GM15510 (cell line): ENCODE measurements around the gene PTTG2.

Experiments
- POLR2A ChIP-seq: IDR thresholded peaks from 3 replicates; pipeline ENCODE4 v1.6.1; 2011; ENCODE audit warnings: borderline replicate concordance; ENCODE audit not compliant: insufficient read length; ENCODE audit errors: extremely low read depth

PTTG2 gene

GRCh38 chr4:38005637-38006036 lies 45.4 kb downstream of the PTTG2 start:
- no peak for TF ChIP-seq POLR2A

DNA sequence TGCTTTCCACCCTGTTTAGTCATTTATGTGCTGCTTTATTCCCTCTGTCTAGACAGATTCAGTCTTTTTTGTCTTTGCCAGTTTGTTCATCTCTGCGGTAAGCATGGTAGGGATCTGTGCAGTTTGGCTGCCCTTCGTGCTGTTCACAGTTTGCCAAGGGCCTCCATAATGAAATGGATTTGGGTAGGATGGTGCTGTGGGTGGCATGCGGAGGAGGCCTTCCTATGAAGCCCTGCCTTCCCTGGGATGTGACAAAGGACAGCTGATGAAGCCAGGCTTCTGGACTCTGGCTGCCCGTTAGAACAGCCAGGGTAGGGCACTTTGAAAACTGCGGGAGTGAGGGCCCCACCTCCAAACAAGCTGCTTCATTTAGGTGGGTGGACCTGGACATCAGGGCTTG lies 47.4 kb downstream of the PTTG2 start:
- TF ChIP-seq POLR2A, result no peak

GRCh38 chr4:38008571-38009021 lies 48.4 kb downstream of the PTTG2 start:
- TF ChIP-seq POLR2A, result no peak

DNA sequence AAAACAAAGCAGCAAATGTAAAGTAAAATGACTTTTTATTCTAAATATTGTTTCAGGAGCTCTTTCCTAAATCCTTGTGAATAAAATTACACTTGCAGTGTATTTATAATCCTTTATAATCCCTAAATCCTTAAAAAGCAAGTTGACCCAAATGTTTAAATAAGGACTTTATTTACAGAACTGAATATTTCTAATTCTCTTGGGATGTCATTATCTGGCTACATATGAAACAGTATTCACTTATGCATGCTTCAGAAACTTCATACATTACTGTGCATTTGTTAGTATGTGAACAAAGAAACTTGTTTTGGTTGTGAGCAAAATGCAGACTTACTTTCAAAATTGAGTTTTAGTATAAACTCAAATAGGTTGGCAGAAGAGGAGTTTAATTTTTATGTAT lies 49.2 kb downstream of the PTTG2 start:
- TF ChIP-seq POLR2A, result no peak

- TF ChIP-seq POLR2A, result no peak
Observed at GRCh38 chr4:38009949-38010348, 49.8 kb downstream of the PTTG2 start.
